HG02678 (cell line): ENCODE results near the gene MTX3.

Experiments
- ATAC-seq: cut with Tn5 transposase; IDR thresholded peaks from one replicate; pipeline ENCODE4 v1.9.1; 2021; ENCODE audit warnings: mild to moderate bottlenecking, moderate library complexity; ENCODE audit not compliant: unreplicated experiment

The MTX3 gene

GRCh38 chr5:79990598-79991507 is at the start of gene MTX3:
Gene MTX3, minus strand, starts transcription at chr5:79991262. Its CDS starts 24 bp downstream, at chr5:79991238.
- peak; percentile 90 for ATAC-seq

GRCh38 chr5:80039650-80040049 is 48.6 kb upstream of the MTX3 start:
- ATAC-seq, result no peak

- no peak for ATAC-seq
These were observed 46.3 kb upstream of the MTX3 start for GRCh38 chr5:80037366-80037765.

GRCh38 chr5:80036615-80037014 is 45.6 kb upstream of the MTX3 start:
- ATAC-seq, result no peak

- no peak for ATAC-seq
These were observed 44.8 kb upstream of the MTX3 start for GRCh38 chr5:80035839-80036238.

- no peak for ATAC-seq
These were observed 44.1 kb upstream of the MTX3 start, which contains the start of gene THBS4 for GRCh38 chr5:80034962-80035821. Gene THBS4, plus strand, starts transcription at chr5:80035348. Its CDS starts 190 bp downstream, at chr5:80035538.

GRCh38 chr5:80034559-80034958 is 43.5 kb upstream of the MTX3 start:
- no peak for ATAC-seq

GRCh38 chr5:80033513-80033912 is 42.5 kb upstream of the MTX3 start:
- no peak for ATAC-seq

GRCh38 chr5:80031109-80031508 is 40.0 kb upstream of the MTX3 start:
- ATAC-seq, result no peak

GRCh38 chr5:80026841-80027240 is 35.8 kb upstream of the MTX3 start:
- ATAC-seq, result no peak

GRCh38 chr5:80025069-80025468 is 34.0 kb upstream of the MTX3 start:
- no peak for ATAC-seq

GRCh38 chr5:80010754-80011392 is 19.8 kb upstream of the MTX3 start:
- ATAC-seq, result no peak

GRCh38 chr5:80008995-80009765 is 18.1 kb upstream of the MTX3 start:
- ATAC-seq, result no peak

GRCh38 chr5:80002677-80003076 is 11.6 kb upstream of the MTX3 start:
- ATAC-seq, result no peak

GRCh38 chr5:79999722-80000121 is 8.7 kb upstream of the MTX3 start:
- no peak for ATAC-seq

GRCh38 chr5:79992891-79993657 is 2.0 kb upstream of the MTX3 start:
- no peak for ATAC-seq

- peak; percentile 35 for ATAC-seq
These were observed 861 bp downstream of the MTX3 start for GRCh38 chr5:79990205-79990597.

GRCh38 chr5:79986260-79986659 is 4.8 kb downstream of the MTX3 start:
- ATAC-seq, result no peak

GRCh38 chr5:79985288-79985687 is 5.8 kb downstream of the MTX3 start:
- no peak for ATAC-seq

- ATAC-seq, result no peak
These were observed 6.7 kb downstream of the MTX3 start for GRCh38 chr5:79984363-79984762.
